Measurements from ENCODE around the gene SLC4A4. TPM values are rescaled to one million over a fixed set of nuclear protein-coding genes. Genes with fewer than 3 reads are reported as not detected.
A peak's percentile ranks its signal among the peaks of the same experiment; 100 is the strongest.

SLC4A4 gene
- total and polyA plus RNA-seq, 4 donors: 3.2 to 78.6 (median 18.6) TPM

GRCh38 chr4:71440612-71441011 is 101.8 kb downstream of the SLC4A4 start:
- Histone ChIP-seq H3K27me3 (ENCODE audit: control insufficient read depth in 3 of 3, insufficient read depth in 3 of 3, low read length in 2 of 3) (no peaks in the 10 kb centered on the region), H3K27ac (ENCODE audit: low read depth in 1 of 2, low read length in 1 of 2) (no peak overlapping the region), H3K9me3 (ENCODE audit: control insufficient read depth in 4 of 4, insufficient read depth in 3 of 4, low read length in 3 of 4) (no peaks in the 10 kb centered on the region), H3K9ac (ENCODE audit: insufficient read depth in 1 of 2, low read length in 2 of 2) (no peak overlapping the region), H3K36me3 (ENCODE audit: control insufficient read depth in 4 of 4, insufficient read depth in 4 of 4, low read length in 4 of 4) (peaks cover 0 to 4% (median 0%) of the 10 kb centered on the region in 4 donors), H3K4me3 (no peak overlapping the region), H3K4me1 (ENCODE audit: control insufficient read depth in 5 of 5, insufficient read depth in 5 of 5, low read length in 5 of 5) (peaks cover 0 to 25% (median 2%) of the 10 kb centered on the region in 5 donors)
- WGBS, 2 donors: 70 to 83% methylated on average over 2 of the region's 2 CpGs
- TF ChIP-seq CTCF (IDR thresholded peaks at IDR 0.05; ENCODE audit: control extremely low read depth, extremely low read depth): no peak
- ATAC-seq (ENCODE audit: insufficient read depth, low FRiP score) (no peak), DNase-seq (no peak)

- Histone ChIP-seq H3K27ac (ENCODE audit: low read depth in 1 of 2, low read length in 1 of 2) (no peak overlapping the region), H3K4me3 (no peak overlapping the region), H3K9ac (ENCODE audit: insufficient read depth in 1 of 2, low read length in 2 of 2) (no peak overlapping the region), H3K36me3 (ENCODE audit: control insufficient read depth in 4 of 4, insufficient read depth in 4 of 4, low read length in 4 of 4) (peaks cover 0 to 4% (median 0%) of the 10 kb centered on the region in 4 donors), H3K27me3 (ENCODE audit: control insufficient read depth in 3 of 3, insufficient read depth in 3 of 3, low read length in 2 of 3) (no peaks in the 10 kb centered on the region), H3K4me1 (ENCODE audit: control insufficient read depth in 5 of 5, insufficient read depth in 5 of 5, low read length in 5 of 5) (peaks cover 0 to 34% (median 4%) of the 10 kb centered on the region in 5 donors), H3K9me3 (ENCODE audit: control insufficient read depth in 4 of 4, insufficient read depth in 3 of 4, low read length in 3 of 4) (no peaks in the 10 kb centered on the region)
- WGBS, 2 donors: 65 to 70% methylated on average over 5 of the region's 5 CpGs
- TF ChIP-seq CTCF (IDR thresholded peaks at IDR 0.05; ENCODE audit: control extremely low read depth, extremely low read depth): no peak
- peak in 1 of 3 donors; percentile 17 for DNase-seq
- ATAC-seq (ENCODE audit: insufficient read depth, low FRiP score): no peak
Observed at GRCh38 chr4:71441186-71442169, 102.7 kb downstream of the SLC4A4 start.

- TF ChIP-seq CTCF (IDR thresholded peaks at IDR 0.05; ENCODE audit: control extremely low read depth, extremely low read depth): no peak
- H3K9me3 ChIP-seq (ENCODE audit: control insufficient read depth in 4 of 4, insufficient read depth in 3 of 4, low read length in 3 of 4): no peaks in the 10 kb centered on the region
- H3K36me3 ChIP-seq (ENCODE audit: control insufficient read depth in 4 of 4, insufficient read depth in 4 of 4, low read length in 4 of 4): peaks cover 0 to 4% (median 0%) of the 10 kb centered on the region in 4 donors
- peaks cover 0 to 39% (median 9%) of the 10 kb centered on the region in 5 donors for H3K4me1 ChIP-seq (ENCODE audit: control insufficient read depth in 5 of 5, insufficient read depth in 5 of 5, low read length in 5 of 5)
- no peak overlapping the region for H3K9ac ChIP-seq (ENCODE audit: insufficient read depth in 1 of 2, low read length in 2 of 2)
- no peak overlapping the region for H3K4me3 ChIP-seq
- no peak overlapping the region for H3K27ac ChIP-seq (ENCODE audit: low read depth in 1 of 2, low read length in 1 of 2)
- no peak for ATAC-seq (ENCODE audit: insufficient read depth, low FRiP score)
- 85 to 86% methylated on average over 3 of the region's 3 CpGs for WGBS, 2 donors
- H3K27me3 ChIP-seq (ENCODE audit: control insufficient read depth in 3 of 3, insufficient read depth in 3 of 3, low read length in 2 of 3): no peaks in the 10 kb centered on the region
- no peak for DNase-seq
Observed at GRCh38 chr4:71442336-71442735, 103.5 kb downstream of the SLC4A4 start.

Measured in lung (tissue), 12 donors.